ENCODE data around the gene GATM. TPM values are rescaled to one million over a fixed set of nuclear protein-coding genes. Genes with fewer than 3 reads are reported as not detected.

GATM gene
- total RNA-seq (2022; extraction: Qiagen RNA extraction): 1.8 to 3.2 TPM (median 2.4 TPM) in 5 replicates

DNA sequence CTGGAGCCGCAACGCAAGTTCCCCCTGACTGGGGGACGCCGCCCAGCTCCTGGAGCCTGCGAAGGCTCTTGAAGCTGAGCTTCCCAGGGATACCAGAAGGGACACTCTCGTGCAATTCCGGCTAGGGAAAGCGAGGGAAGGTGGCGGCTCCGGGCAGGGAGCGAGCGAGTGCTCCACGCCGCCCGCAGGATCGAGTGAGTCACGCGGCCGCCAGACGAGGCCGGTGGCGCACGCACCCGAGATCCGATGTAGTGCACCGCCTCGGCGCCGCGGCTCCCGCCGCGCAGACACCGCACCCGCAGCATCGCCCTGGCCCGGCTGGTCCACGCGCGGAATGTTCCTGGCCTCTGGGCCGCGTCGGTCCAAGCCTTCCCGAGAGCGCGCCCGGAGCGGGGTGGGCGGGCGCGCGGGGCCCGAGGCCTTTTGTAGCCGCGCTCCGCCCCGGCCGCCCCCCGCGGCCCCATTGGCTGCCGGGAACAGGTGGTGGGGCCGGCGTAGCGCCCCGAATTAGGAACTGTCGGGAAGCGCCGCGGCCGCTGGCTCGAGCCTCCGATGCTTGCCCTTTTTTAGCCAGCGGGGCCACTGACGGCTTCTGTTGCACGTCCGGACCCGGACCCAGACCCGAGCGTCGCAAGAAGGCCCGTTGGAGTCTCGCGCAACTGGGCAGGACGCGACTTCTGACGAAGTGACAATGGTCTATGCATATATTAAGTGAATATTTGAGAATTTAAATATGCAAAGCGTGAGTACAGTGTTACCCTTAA, at the start of gene GATM:
GATM (minus strand) TSS at position 396 of the 764 bp plus-strand sequence; CDS start at position 305, 91 bp downstream.

Other genes with a start within 250 kb of the GATM start
- gene DUOXA1, start 248.7 kb downstream of the GATM start, total RNA-seq (2022; extraction: Qiagen RNA extraction): 0.07 to 0.18 TPM (median 0.08 TPM) in 5 replicates
- 0.02 to 0.10 TPM in 2 of 5 replicates, not detected in the others for gene DUOX1, start 248.6 kb downstream of the GATM start, total RNA-seq (2022; extraction: Qiagen RNA extraction)
- gene SHF, start 190.6 kb downstream of the GATM start, total RNA-seq (2022; extraction: Qiagen RNA extraction): 0.36 to 0.88 TPM (median 0.44 TPM) in 5 replicates
- not detected in 5 replicates for gene SLC28A2, start 126.3 kb downstream of the GATM start, total RNA-seq (2022; extraction: Qiagen RNA extraction)
- gene SLC30A4, start 144.2 kb upstream of the GATM start, total RNA-seq (2022; extraction: Qiagen RNA extraction): 1.6 to 2.4 TPM (median 1.6 TPM) in 5 replicates
- 15.0 to 28.4 TPM (median 17.8 TPM) in 5 replicates for gene BLOC1S6, start 208.8 kb upstream of the GATM start, total RNA-seq (2022; extraction: Qiagen RNA extraction)